Activated naive CD4-positive, alpha-beta T cell (primary cell): Measurements from ENCODE around the gene DOCK10.

Experiments used
- DNase-seq, 4 experiments: peaks; one replicate each; lab custom pipeline; 2025; lab: John Stamatoyannopoulos, UW

The DOCK10 gene

DNA sequence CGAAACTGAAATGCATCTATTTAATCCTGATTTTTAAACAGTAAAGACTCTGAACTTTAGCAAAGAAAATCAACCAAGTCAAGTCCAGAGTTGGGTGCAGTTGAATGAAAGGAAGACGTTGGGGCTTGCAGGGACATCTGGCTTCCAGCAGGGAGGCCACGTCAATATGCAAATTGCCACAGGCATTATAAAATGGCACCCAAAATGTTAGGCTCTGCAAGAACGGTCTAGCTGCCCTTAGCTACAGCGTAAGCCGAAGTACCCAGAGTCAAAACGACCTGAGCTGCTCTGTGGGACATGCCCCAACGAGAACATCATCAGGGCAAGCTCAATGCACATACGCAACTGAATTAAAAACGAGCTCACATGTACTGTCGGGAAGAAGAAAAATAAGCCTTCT is 30.7 kb downstream of the DOCK10 start:
- no peak for DNase-seq

DNA sequence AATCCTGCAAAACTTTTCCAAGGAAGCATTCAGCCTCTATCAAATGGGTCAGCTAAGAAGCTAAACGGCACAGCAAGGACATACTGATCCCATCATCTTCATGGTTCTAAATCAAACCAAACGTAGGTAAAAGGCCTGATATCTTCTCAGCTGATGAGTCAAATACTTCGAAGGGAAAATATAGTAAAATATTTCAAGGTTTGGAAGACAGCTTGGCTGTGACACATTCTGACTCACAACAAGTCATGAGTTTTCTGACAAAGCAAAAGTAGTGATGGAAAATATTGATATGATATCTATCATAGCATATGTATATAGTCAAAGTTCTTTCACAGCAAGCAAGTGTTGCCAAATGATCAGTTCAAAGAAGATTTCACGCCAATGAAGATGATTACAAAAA is 31.5 kb downstream of the DOCK10 start:
- no peak for DNase-seq

DNA sequence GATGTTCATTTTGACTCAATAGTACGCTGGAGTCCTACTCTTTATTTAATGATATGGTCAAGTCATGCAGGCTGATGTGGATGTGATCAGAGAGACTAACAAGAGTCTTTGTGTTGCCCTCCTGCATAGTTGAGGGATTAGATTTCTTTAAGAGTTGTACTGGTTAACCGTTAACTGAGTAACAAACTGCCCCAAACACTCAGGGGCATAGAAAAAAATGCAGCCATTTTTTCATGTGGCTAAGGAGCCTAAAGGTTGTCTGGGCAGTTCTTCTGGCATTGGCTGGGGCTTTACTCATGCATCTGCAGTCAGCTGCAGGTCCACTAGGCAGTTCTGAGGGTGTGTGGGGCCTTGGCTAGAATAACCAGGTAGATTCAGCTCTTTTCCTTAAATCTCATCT is 32.5 kb downstream of the DOCK10 start:
- no peak for DNase-seq

DNA sequence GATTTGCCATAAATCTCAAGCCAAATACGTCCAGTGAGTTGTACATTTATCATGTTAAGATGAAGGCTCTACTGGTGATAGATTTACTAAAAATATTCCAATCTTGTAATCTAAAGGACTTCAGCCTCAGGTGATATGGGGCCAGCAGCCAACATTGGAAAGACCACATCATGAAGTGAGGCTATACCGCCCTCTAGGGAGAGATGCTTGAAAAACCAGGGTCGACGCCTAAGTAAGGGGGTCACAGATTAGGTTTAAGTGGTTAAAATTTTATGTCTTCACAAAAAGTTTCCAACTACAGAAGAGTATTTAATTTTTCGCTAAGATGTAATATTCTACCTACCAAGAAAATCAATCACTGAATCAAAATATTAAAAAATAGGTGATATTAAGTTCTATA is 33.3 kb downstream of the DOCK10 start:
- no peak for DNase-seq

DNA sequence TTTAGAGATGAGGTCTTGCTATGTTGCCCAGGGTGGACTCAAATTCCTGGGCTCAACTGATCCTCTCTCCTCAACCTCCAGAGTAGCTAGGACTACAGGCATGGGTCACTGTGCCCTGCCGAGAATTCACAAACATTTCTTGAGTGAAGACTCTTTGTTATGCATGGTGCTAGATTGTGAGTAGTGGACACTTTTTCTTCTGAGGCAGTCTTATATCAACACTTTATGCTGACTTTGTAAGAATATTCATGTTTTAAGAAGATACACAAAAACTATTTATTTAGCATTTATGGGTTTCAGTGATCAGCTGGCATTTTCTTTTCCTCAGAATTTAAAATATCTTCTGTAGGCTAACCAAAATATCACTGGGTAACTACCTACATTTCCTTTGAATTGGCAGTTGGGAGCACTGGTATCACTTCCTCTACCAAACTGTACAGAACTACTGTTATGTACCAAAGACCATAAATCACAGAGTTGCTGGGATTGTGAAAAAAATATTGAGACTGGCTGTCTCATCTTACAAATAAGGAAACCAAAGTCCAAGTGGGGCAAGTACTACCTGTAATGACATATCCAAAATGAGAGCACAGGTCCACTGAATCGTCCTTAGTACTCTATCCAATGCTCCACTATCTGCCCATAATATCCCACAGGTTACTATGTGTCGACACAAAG is 34.0 kb downstream of the DOCK10 start:
- no peak for DNase-seq

DNA sequence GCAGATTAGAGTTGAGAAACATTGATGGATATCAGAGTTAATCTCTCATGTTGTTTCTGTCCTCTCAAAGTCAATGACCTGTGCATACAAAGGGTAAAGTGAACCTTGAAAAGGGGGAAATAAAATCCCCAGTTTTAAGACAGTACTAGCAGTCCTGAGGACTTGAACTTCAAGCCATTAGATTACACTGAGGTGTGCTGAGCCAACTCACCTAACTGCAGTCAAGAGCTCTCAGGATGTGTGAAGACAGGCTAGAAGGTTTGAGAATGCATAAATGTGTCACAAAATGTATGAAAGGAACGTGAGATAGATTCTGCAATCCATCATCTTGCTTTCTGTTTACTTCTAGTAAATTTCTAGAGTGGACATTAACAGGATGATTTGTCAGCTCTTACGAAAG is 35.5 kb downstream of the DOCK10 start:
- no peak for DNase-seq

DNA sequence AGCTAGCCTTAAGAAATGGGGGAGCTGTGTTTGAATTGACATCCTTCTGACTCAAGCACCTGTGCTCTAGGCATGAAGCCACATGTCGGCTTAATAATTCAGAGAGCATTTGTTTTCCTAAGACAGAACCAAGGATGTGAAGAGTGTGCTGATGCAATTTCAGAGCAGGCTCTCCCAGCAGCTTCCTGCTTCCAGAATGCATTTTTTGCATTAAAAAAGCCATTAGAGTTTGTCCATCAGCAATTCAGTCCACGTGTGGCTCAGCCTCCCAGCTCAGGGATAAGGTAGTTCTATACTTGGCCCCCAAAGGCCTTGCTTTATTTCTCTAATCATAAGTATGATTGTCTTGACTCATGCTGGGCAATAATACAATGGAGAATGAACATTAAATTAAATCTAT is 37.7 kb downstream of the DOCK10 start:
- DNase-seq = no peak

DNA sequence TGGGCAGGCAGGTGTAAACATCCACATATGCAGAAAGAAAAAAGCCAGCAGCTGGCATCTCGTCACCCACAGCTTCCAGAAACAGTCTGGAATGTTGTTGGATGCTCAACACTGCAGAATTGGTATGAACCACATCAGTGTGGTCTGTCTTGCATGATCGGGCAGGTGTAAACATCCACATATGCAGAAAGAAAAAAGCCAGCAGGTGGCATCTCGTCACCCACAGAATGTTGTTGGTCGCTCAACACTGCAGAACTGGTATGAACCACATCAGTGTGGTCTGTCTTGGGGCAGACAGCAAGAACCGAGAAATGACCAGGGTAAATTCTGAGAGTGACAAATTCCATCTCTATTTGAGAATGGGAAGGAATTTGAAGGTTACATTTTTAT is 39.6 kb downstream of the DOCK10 start:
- peak in 2 of 4 experiments; percentile 9 to 11 for DNase-seq

DNA sequence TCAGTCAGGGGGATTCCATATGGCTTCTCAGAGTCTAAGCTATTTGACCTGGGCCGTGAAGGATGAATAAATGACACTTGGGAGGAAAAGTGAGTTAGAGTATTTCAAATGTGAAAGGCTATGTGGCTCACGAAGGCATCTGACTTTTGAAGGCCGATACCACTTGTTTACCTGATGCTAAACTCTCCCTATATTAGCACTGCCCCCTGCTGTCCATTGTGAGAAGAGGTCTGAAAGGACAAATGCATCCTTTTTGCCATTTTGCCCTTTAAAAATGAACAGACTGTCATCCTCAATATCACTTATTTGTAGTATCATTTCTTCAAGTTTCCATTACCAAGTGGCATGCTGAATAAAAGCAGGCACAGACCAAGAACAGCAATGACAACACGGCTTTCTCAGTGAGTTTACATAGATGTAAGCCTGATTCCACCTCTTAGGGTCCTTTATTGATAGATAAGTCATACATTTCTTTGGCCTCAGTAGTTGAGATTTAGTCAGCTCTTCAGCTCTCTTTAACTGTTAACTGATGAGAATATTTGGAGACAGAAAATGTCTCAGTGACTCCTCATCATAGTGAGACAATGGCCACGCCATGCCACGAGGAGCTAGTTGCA is 40.1 kb downstream of the DOCK10 start:
- peak in 2 of 4 experiments; percentile 12 to 15 for DNase-seq

DNA sequence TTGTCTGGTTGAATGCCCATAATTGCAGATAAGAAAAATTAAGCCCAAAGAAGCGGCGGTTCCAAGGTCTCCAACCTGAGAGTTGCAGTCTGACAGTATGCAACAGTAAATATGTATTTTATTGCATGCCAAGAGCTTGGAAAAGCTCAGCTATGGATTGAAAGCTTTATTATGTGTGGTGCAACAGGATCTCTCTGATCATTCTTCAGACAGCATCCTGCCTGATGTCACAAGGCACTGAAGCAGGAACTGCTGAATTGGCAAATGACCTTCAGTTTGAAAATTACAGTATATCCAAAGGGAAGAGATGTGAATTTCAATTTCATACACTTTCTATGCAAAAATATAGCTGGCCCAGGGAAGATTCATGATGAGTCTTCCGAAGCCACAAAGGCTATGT is 42.5 kb downstream of the DOCK10 start:
- DNase-seq = no peak

DNA sequence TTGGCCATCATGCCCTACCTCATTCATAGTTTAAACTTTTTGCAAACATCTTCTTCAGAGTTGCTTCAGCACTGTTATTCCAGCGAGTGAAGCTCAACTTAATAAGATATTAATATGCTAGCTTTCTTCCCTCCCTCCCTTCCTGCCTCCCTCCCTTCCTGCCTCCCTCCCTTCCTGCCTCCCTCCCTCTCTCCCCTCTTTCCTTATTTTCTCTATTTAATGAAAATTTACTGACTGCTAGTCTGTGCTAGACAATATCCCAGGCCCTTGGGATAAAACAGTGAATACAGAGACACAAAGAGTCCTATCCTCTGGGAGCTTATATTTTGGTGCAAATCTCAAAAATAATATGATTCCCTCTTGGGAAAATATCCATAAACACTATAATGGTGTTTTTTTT is 42.9 kb downstream of the DOCK10 start:
- no peak for DNase-seq

DNA sequence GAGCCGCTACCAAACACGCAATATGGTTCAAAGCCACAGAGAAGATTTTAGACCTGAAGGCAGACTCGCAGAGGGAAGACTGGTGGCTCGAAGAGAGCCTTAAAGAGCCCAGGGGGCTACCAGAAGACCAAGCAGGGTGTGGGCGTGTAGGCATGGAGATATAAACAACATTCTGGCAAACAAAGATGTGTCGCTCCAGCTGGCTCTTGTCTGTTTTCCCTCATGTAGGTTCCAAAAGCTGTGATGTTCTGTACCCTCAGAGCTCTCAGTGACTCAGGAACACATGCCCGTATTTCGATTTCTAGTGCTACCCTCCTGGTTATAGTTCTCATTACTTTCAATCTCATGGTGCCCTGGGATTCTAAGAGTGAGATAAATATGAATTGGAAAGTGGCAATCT is 44.5 kb downstream of the DOCK10 start:
- no peak for DNase-seq

DNA sequence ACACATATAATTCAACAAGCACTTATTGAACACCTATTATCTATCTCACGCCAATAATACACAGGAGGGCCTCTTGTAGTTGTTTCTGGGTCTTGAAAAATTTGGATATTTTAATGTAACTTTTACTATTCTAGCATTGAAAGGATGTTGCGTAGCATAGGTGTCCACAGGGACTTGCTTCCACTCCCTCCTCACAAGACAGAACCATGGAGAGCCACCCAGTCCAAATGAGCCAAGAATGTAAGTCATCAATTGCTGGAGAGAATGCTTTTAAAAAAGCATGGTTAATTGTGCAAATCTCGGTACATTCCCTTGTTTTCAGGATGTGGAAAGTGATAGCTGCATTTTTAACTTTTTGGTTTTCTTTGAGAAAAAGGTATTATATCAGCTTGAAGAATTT is 46.8 kb downstream of the DOCK10 start:
- no peak for DNase-seq

DNA sequence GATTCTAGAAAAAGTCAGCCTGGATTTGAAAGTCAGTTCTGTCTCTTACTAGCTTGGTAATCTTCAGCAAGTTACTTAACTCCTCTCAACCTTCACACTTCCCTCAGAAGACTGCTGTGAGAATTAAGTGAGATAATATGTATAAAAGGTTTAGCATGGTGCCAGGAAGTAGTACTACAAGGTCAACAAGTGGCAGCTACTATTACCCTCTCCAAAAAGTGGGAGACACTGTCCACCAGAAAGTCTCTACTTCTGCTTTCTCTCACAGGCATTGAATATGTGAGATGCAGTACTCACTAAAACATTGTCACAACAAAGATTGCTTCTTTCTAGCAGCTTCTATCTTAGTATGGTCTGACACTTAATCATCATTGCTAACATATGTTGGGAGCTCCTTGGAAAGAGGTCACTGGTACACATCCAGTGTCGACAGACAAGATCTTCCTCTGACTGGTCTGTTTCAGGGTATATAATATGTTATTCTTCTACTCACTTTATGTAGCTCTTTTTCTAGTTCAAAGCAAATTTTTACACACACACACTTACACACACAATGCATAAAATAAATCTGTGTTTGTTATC is 47.9 kb downstream of the DOCK10 start:
- no peak for DNase-seq

DNA sequence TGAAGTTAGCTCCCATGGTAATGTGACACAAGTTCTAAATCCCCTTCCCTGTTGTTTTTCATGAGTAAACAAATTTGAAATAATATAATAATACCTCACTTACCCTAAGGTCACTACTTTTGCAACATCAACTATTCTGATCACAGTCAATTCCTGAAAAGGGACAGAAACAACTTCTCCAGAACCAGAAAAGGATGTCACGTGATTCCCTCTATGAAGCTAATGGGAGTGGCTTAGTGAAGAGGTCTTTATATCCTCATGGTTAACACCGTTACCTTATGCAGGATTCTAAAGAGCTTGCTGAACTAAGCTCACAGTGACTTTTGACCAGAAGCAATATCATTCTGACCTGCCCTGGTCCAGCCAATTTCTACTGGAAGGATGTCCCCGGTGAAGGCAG is 51.6 kb downstream of the DOCK10 start:
- DNase-seq = no peak

DNA sequence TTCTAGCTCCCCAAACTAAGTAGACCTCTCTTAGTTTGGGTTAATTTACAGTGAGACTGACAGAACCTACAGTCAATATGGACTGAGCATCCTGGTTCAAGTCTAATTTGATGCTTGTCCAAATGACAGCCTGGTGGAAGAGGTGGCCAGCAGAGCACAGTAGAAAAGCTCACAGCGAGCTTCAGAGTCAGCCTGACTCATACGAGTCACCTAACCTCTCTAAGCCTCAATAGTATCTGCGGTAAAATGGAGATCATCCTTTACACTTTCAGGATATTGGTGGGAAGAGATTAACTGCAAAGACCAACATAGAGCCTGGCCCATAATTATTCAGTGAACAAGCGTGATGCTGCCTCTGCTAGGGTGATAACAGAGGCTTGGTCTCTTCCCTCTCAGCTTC is 54.5 kb downstream of the DOCK10 start:
- no peak for DNase-seq

DNA sequence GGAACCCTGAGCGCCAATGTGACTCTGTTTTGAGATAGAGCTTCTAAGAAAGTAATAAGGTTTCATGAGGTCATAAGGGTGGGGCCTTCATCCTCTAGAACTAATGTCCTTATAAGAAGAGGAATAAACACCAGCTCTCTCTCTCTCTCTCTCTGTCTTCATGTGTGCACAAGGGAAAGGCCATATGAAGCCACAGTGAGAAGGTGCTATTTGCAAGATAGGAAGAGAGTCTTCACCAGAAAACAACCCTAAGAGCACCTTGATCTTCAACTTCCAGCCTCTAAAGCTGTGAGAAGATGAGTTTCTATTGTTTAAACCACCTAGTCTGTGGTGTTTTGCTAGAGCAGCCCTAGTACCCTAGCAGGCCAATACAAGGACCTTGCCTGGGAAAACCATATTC is 55.8 kb downstream of the DOCK10 start:
- DNase-seq = no peak

DNA sequence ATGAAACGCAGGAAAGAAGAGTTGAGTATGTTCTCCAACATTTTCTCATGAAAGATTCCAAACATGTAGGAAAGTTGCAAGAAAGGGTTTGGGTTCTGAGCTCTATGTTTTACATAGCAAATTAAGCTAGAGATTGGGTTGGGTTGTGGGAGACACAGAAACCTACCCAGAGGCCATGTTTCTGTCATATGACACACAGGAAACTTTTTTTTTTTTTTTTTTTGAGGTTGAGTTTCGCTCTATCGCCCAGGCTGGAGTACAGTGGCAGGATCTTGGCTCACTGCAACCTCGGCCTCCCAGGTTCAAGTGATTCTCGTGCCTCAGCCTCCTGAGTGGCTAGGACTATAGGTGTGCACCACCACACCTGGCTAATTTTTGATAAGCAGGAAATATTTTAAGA is 57.6 kb downstream of the DOCK10 start:
- no peak for DNase-seq

DNA sequence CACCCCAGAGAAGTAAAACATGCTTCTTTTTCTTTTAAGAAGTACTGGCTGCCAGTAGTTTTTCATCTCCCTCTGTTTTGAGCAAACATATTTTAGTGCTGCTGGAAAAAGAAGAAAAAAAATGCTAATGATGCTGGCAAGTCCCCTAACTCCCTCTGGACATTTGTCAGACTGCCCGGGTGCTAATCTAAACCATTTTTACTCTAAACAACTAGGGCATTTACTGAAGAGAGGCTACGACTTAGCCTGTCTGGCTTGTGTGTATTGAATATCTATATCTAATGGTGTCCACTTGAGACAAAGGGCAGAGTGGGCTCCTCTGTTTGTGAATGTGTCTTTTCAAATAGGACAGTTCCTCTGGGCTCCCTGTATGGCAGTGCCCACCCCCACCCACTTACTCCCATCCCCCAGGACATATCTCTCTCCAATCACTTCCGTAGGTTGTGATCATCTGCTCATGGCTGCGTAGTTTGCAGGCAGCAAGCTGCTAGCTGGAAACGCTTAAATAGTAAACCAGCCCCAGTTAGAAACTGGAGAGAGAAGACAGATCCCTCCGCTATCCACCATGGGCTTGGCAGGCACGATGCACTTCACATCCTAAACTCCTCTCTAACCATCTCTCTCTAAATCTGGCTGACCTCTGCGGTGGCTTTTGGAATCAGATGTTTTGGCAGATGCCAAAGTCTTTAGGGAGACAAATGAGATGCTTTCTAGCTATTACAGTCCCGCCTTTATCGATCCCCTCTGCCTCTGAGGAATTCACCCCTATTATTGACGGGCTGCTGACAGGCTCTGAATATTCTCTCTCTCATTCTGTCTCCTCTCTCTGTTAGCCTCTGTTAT is 58.3 kb downstream of the DOCK10 start:
- DNase-seq = no peak

DNA sequence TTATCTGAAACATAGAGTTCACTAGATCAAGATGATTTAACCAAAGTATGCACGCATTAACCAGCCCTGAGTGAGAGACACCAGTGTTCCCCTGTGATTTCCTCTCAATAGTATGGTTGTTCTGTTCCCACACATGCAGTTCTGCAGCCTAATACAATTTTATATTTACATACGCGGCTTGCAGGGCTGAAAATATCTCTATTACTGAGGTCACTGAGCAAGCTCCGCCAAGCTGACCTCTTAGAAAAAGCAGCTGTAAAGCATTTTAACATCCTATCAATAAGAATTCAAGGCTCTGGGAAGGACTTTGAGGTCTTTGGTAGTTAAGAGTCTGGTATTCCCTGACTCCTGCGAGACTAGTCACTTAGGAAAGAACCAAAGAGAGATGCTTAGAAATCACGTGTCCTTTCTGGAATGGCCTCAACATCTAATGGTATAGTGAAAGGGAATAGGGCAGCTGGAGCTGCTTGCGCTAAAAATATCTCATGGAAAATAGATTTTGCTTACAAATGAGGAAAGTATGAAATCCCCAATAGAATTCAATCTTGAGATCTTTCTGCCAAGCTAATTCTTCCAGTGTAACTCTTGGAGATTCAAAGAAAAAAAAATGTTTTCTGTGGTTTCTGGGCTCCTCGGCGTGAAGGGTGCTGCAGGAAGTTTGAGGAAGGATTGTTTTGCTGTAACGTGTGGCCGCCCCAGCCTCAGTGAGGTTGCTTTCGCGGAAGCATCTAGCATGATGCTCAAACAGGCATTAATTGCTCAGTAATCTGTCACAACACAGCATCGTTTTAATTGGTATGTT is 59.2 kb downstream of the DOCK10 start:
- peak in 1 of 4 experiments; percentile 16 for DNase-seq

DNA sequence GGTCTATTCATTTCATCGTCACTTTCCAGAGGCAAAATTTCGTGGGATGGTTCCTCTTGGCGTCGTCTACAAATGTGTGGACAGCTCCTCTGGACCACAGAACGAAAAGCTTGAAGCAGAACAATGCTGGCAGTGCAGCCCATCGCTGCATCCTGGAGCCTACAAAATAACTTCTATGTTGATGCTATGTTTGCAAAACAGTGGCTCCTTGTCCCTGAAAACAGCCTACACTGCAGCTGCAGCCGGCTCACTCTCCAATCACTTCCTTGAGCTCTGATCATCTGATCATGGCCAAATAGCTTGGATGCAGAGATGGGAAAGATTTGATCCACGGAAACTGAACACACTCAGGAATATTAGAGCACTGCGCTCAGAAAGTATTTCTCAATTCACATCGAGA is 60.0 kb downstream of the DOCK10 start:
- DNase-seq = no peak
